ENCODE measurements around the gene BPTF. TPM values are rescaled to one million over a fixed set of nuclear protein-coding genes. Genes with fewer than 3 reads are reported as not detected.
A peak's percentile ranks its signal among the peaks of the same experiment; 100 is the strongest.
"Not testable (repeated sequence)": the region's sequence is repeated elsewhere in the genome, so short reads cannot be mapped to it uniquely, and the experiment has no call there.

The BPTF gene
- total RNA-seq, 1 donor from 2014 or later = 129 TPM

- Mint-ChIP-seq H3K9me3 (peaks cover 10% of the 10 kb centered on the region), H3K27me3 (ENCODE audit: insufficient read depth, low read depth) (peaks cover 17% of the 10 kb centered on the region), H3K4me1 (peaks cover 23% of the 10 kb centered on the region), H3K4me3 (peak overlapping the region; percentile 86), H3K27ac (peak overlapping the region; percentile 95), H3K36me3 (peaks cover 4% of the 10 kb centered on the region)
- Histone ChIP-seq H3F3A (ENCODE audit: low read depth) (peaks cover 12% of the 10 kb centered on the region), H3K9ac (peak overlapping the region; percentile 12), H3K27ac (no peak overlapping the region), H3K79me2 (ENCODE audit: low read depth) (no peaks in the 10 kb centered on the region), H3K4me3 (peak overlapping the region; percentile 51), H2AFZ (replicated peaks) (peak overlapping the region; percentile 85), H3K27me3 (no peaks in the 10 kb centered on the region), H3K4me2 (peak overlapping the region; percentile 73), H3K9me3 (ENCODE audit: low read depth) (no peaks in the 10 kb centered on the region), H4K20me1 (ENCODE audit: low read depth) (no peaks in the 10 kb centered on the region), H3K36me3 (no peaks in the 10 kb centered on the region), H3K4me1 (no peaks in the 10 kb centered on the region)
- peak; percentile 98 for DNase-seq (ENCODE audit: low spot score)
- TF ChIP-seq EZH2 (IDR thresholded peaks at IDR 0.05) = no peak
- no peak for TF ChIP-seq EZH2phosphoT487 (IDR thresholded peaks at IDR 0.05)
- TF ChIP-seq CTCF (IDR thresholded peaks at IDR 0.05) = peak; percentile 56
These were observed 194.5 kb downstream of the BPTF start for GRCh38 chr17:68019675-68020408.

- peaks cover 10% of the 10 kb centered on the region for H3K9me3 Mint-ChIP-seq
- Histone ChIP-seq H4K20me1 (ENCODE audit: low read depth) (no peaks in the 10 kb centered on the region), H2AFZ (replicated peaks) (peak overlapping the region; percentile 85), H3K4me3 (peak overlapping the region; percentile 51), H3K9me3 (ENCODE audit: low read depth) (no peaks in the 10 kb centered on the region), H3K4me1 (no peaks in the 10 kb centered on the region), H3K27ac (no peak overlapping the region), H3F3A (ENCODE audit: low read depth) (peaks cover 12% of the 10 kb centered on the region), H3K27me3 (no peaks in the 10 kb centered on the region), H3K79me2 (ENCODE audit: low read depth) (no peaks in the 10 kb centered on the region), H3K9ac (peak overlapping the region; percentile 12), H3K4me2 (peak overlapping the region; percentile 73), H3K36me3 (no peaks in the 10 kb centered on the region)
- DNase-seq (ENCODE audit: low spot score) = no peak
- H3K4me3 Mint-ChIP-seq = peak overlapping the region; percentile 86
- peaks cover 23% of the 10 kb centered on the region for H3K4me1 Mint-ChIP-seq
- peak overlapping the region; percentile 81 for H3K27ac Mint-ChIP-seq
- H3K27me3 Mint-ChIP-seq (ENCODE audit: insufficient read depth, low read depth) = peaks cover 17% of the 10 kb centered on the region
- TF ChIP-seq EZH2 (IDR thresholded peaks at IDR 0.05) (no peak), EZH2phosphoT487 (IDR thresholded peaks at IDR 0.05) (no peak), CTCF (IDR thresholded peaks at IDR 0.05) (no peak)
- peaks cover 4% of the 10 kb centered on the region for H3K36me3 Mint-ChIP-seq
These were observed 195.1 kb downstream of the BPTF start for GRCh38 chr17:68020409-68020756.

GRCh38 chr17:68020791-68021190 lies 195.5 kb downstream of the BPTF start:
- H3K4me1 ChIP-seq; H4K20me1 ChIP-seq (ENCODE audit: low read depth); H3K27ac ChIP-seq; DNase-seq (ENCODE audit: low spot score); H3K79me2 ChIP-seq (ENCODE audit: low read depth); H3K36me3 ChIP-seq; H3K9me3 Mint-ChIP-seq; H3K27me3 ChIP-seq; H3K9me3 ChIP-seq (ENCODE audit: low read depth); H3K9ac ChIP-seq; H3K36me3 Mint-ChIP-seq: not testable (repeated sequence)
- H3K4me1 Mint-ChIP-seq = peaks cover 23% of the 10 kb centered on the region
- peaks cover 17% of the 10 kb centered on the region for H3K27me3 Mint-ChIP-seq (ENCODE audit: insufficient read depth, low read depth)
- H3K27ac Mint-ChIP-seq = peak overlapping the region; percentile 81
- Histone ChIP-seq H3K4me2 (peak overlapping the region; percentile 73), H3F3A (ENCODE audit: low read depth) (peaks cover 12% of the 10 kb centered on the region), H2AFZ (replicated peaks) (peak overlapping the region; percentile 85), H3K4me3 (peak overlapping the region; percentile 51)
- H3K4me3 Mint-ChIP-seq = peak overlapping the region; percentile 86

- Histone ChIP-seq H3K79me2 (ENCODE audit: low read depth) (no peaks in the 10 kb centered on the region), H3K9ac (no peak overlapping the region), H2AFZ (replicated peaks) (no peak overlapping the region), H3K4me2 (no peak overlapping the region), H3K4me3 (no peak overlapping the region), H3K4me1 (no peaks in the 10 kb centered on the region), H3K36me3 (no peaks in the 10 kb centered on the region), H3K27me3 (no peaks in the 10 kb centered on the region), H3F3A (ENCODE audit: low read depth) (peaks cover 12% of the 10 kb centered on the region), H3K9me3 (ENCODE audit: low read depth) (no peaks in the 10 kb centered on the region), H4K20me1 (ENCODE audit: low read depth) (no peaks in the 10 kb centered on the region), H3K27ac (no peak overlapping the region)
- Mint-ChIP-seq H3K27ac (no peak overlapping the region), H3K4me3 (peak overlapping the region; percentile 66), H3K36me3 (peaks cover 4% of the 10 kb centered on the region), H3K9me3 (peaks cover 10% of the 10 kb centered on the region), H3K4me1 (peaks cover 23% of the 10 kb centered on the region), H3K27me3 (ENCODE audit: insufficient read depth, low read depth) (peaks cover 17% of the 10 kb centered on the region)
- no peak for DNase-seq (ENCODE audit: low spot score)
- TF ChIP-seq CTCF (IDR thresholded peaks at IDR 0.05) = no peak
- no peak for TF ChIP-seq EZH2phosphoT487 (IDR thresholded peaks at IDR 0.05)
- TF ChIP-seq EZH2 (IDR thresholded peaks at IDR 0.05) = no peak
These were observed 196.7 kb downstream of the BPTF start for GRCh38 chr17:68021963-68022362.

GRCh38 chr17:68022547-68022946 lies 197.2 kb downstream of the BPTF start:
- not testable (repeated sequence) for H3K27ac ChIP-seq; H3K27ac Mint-ChIP-seq; H3K4me3 ChIP-seq; H3K9ac ChIP-seq; H3K9me3 Mint-ChIP-seq; H4K20me1 ChIP-seq (ENCODE audit: low read depth); DNase-seq (ENCODE audit: low spot score); H3K27me3 ChIP-seq; H3K36me3 Mint-ChIP-seq; H3K4me3 Mint-ChIP-seq; H3K79me2 ChIP-seq (ENCODE audit: low read depth); H2AFZ ChIP-seq (replicated peaks); H3K4me2 ChIP-seq; H3K4me1 ChIP-seq; H3K36me3 ChIP-seq; H3K9me3 ChIP-seq (ENCODE audit: low read depth)
- Mint-ChIP-seq H3K4me1 (peaks cover 22% of the 10 kb centered on the region), H3K27me3 (ENCODE audit: insufficient read depth, low read depth) (peaks cover 17% of the 10 kb centered on the region)
- peaks cover 12% of the 10 kb centered on the region for H3F3A ChIP-seq (ENCODE audit: low read depth)
